RWPE2 (cell line): ENCODE results near the gene GM2A.

Experiments
- ATAC-seq: fragments of 200-7000 bp; cut with Tn5 transposase; 3 replicates; pipeline ENCODE4 v1.9.1; 2021; ENCODE audit warnings: low read depth
- DNase-seq: peaks from one replicate; pipeline ENCODE4 v3.0.0-alpha.2; 2020; ENCODE audit warnings: low spot score
- H3K27ac ChIP-seq: fragments of 450-650 bp; 2 replicates; pipeline ENCODE4 v1.5.1; 2017; ENCODE audit warnings: mild to moderate bottlenecking; ENCODE audit not compliant: poor library complexity, severe bottlenecking
- H3K27me3 ChIP-seq: fragments of 250-450 bp; sonication (Bioruptor Pico); 2 replicates; pipeline ENCODE4 v1.5.1; 2021; ENCODE audit warnings: mild to moderate bottlenecking, moderate library complexity; ENCODE audit not compliant: insufficient read depth, poor library complexity, severe bottlenecking
- H3K36me3 ChIP-seq: fragments of 250-450 bp; sonication (Bioruptor Pico); 2 replicates; pipeline ENCODE4 v1.5.1; 2020; ENCODE audit warnings: low read depth, mild to moderate bottlenecking, moderate library complexity
- H3K4me1 ChIP-seq: fragments of 250-450 bp; sonication (Bioruptor Pico); 2 replicates; pipeline ENCODE4 v1.5.1; 2021; ENCODE audit warnings: mild to moderate bottlenecking, moderate library complexity; ENCODE audit not compliant: insufficient read depth, poor library complexity, severe bottlenecking
- H3K4me3 ChIP-seq: fragments of 250-450 bp; sonication (Bioruptor Pico); 2 replicates; pipeline ENCODE4 v1.5.1; 2021; ENCODE audit warnings: mild to moderate bottlenecking, moderate library complexity; ENCODE audit not compliant: severe bottlenecking
- H3K9me3 ChIP-seq: fragments of 250-450 bp; sonication (Bioruptor Pico); 2 replicates; pipeline ENCODE4 v1.5.1; 2021; ENCODE audit warnings: mild to moderate bottlenecking, moderate library complexity; ENCODE audit not compliant: severe bottlenecking
- CTCF ChIP-seq: fragments of 450-650 bp; IDR thresholded peaks from one replicate; pipeline ENCODE4 v1.5.1; 2017; ENCODE audit warnings: mild to moderate bottlenecking, moderate library complexity; ENCODE audit not compliant: poor library complexity, severe bottlenecking

Gene GM2A

GRCh38 chr5:151213803-151214613 is 39.0 kb upstream of the GM2A start:
- no peaks in the 10 kb centered on the region for H3K4me1 ChIP-seq
- H3K9me3 ChIP-seq: no peaks in the 10 kb centered on the region
- peak; percentile 60 for ATAC-seq
- no peaks in the 10 kb centered on the region for H3K36me3 ChIP-seq
- DNase-seq: peak; percentile 44
- H3K27ac ChIP-seq: no peak overlapping the region
- no peak for TF ChIP-seq CTCF
- H3K4me3 ChIP-seq: no peak overlapping the region
- H3K27me3 ChIP-seq: no peaks in the 10 kb centered on the region

GRCh38 chr5:151214614-151215545 is 38.1 kb upstream of the GM2A start:
- no peaks in the 10 kb centered on the region for H3K27me3 ChIP-seq
- H3K27ac ChIP-seq: no peak overlapping the region
- no peak overlapping the region for H3K4me3 ChIP-seq
- H3K36me3 ChIP-seq: no peaks in the 10 kb centered on the region
- TF ChIP-seq CTCF: no peak
- DNase-seq (peak; percentile 50), ATAC-seq (0 out of 3 replicates have a peak, but pooled peaks have one; percentile 11)
- no peaks in the 10 kb centered on the region for H3K9me3 ChIP-seq
- no peaks in the 10 kb centered on the region for H3K4me1 ChIP-seq

GRCh38 chr5:151215546-151215880 is 37.5 kb upstream of the GM2A start:
- Histone ChIP-seq H3K4me3 (no peak overlapping the region), H3K4me1 (no peaks in the 10 kb centered on the region), H3K27ac (no peak overlapping the region), H3K36me3 (no peaks in the 10 kb centered on the region), H3K9me3 (no peaks in the 10 kb centered on the region), H3K27me3 (no peaks in the 10 kb centered on the region)
- ATAC-seq (no peak), DNase-seq (no peak)
- no peak for TF ChIP-seq CTCF

GRCh38 chr5:151216781-151217180 is 36.2 kb upstream of the GM2A start:
- H3K4me3 ChIP-seq: no peak overlapping the region
- no peak for ATAC-seq
- H3K27ac ChIP-seq: no peak overlapping the region
- no peaks in the 10 kb centered on the region for H3K9me3 ChIP-seq
- H3K4me1 ChIP-seq: no peaks in the 10 kb centered on the region
- peak; percentile 6 for DNase-seq
- H3K36me3 ChIP-seq: no peaks in the 10 kb centered on the region
- H3K27me3 ChIP-seq: no peaks in the 10 kb centered on the region
- no peak for TF ChIP-seq CTCF
